Body of pancreas (tissue), 4 donors: ENCODE measurements around the gene SCIN.

Experiments used
- POLR2A ChIP-seq, 3 donors: fragments of 450-650 bp; IDR thresholded peaks; one replicate each; pipeline ENCODE4 v1.6.1; 2016; ENCODE audit warnings: antibody characterized with exemption in 3 of 3, mild to moderate bottlenecking in 2 of 3
- TF ChIP-seq, protein P1 (sequence below), 7 experiments: fragments of 450-650 bp in 4 of 7; fragments of 200-600 bp in 3 of 7; sonication (generic) in 3 of 7; IDR thresholded peaks; one replicate each; pipeline ENCODE4 v1.5.1; 2016 to 2019; ENCODE audit warnings: antibody characterized with exemption in 7 of 7

DNA sequence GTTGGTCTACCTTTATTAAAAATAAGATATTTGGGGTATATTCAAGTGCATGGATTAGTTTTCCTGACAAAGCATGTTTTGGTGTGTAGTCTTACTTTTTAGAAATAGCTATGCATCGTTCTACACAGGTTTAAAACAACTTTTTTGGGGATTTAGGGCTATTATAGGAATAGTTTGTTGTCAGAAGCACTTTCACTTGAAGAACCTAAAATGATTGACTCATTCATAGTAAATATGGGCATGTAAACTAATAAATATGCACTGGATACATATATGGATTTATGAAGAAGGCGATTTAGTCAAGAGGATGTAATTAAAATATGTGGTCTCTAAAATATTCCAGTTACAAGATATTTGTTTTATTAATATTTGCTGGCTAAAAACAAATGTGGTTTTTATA, 118.9 kb downstream of the SCIN start:
- TF ChIP-seq, protein P1, sequence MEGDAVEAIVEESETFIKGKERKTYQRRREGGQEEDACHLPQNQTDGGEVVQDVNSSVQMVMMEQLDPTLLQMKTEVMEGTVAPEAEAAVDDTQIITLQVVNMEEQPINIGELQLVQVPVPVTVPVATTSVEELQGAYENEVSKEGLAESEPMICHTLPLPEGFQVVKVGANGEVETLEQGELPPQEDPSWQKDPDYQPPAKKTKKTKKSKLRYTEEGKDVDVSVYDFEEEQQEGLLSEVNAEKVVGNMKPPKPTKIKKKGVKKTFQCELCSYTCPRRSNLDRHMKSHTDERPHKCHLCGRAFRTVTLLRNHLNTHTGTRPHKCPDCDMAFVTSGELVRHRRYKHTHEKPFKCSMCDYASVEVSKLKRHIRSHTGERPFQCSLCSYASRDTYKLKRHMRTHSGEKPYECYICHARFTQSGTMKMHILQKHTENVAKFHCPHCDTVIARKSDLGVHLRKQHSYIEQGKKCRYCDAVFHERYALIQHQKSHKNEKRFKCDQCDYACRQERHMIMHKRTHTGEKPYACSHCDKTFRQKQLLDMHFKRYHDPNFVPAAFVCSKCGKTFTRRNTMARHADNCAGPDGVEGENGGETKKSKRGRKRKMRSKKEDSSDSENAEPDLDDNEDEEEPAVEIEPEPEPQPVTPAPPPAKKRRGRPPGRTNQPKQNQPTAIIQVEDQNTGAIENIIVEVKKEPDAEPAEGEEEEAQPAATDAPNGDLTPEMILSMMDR (IDR thresholded peaks at IDR 0.05): no peak
- TF ChIP-seq POLR2A (IDR thresholded peaks at IDR 0.05): no peak
